ENCODE results near the gene IFITM5.

IFITM5 gene

DNA sequence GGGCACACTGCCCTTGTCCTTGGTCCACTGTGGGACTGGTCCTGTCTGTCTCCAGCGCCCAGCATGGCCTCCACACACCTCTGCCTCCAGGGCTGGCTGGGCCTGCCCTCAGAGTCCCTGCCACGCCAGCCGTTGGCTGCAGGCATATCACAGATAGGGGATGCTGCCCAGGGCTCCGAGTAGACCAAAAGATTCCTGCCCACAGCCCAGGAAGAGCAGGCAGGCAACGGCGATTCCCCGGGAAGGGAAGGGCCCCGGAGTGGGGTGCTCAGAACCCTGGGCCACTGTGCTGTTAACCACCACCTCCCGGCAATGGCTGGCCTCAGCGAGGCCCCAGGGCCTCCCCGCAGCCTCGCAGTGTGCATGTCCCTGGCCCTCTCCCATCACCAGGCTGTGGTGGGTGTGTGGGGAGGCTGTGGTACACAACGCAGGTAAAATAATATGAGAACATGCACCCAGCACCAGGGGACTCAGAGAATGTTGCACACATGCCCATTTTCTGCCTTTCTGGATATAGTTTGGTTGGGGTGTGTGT, 2.2 kb downstream of the IFITM5 start:
- no peaks in the 10 kb centered on the region for H3K27me3 Mint-ChIP-seq
- DNase-seq, result peak; percentile 32
- H3K4me1 Mint-ChIP-seq (ENCODE audit: low read depth), result peaks cover 6% of the 10 kb centered on the region
- peaks cover 8% of the 10 kb centered on the region for H3K36me3 Mint-ChIP-seq (ENCODE audit: low read depth)
- H3K27ac Mint-ChIP-seq, result no peak overlapping the region
- H3K4me3 Mint-ChIP-seq, result no peak overlapping the region
- no peaks in the 10 kb centered on the region for H3K9me3 Mint-ChIP-seq

DNA sequence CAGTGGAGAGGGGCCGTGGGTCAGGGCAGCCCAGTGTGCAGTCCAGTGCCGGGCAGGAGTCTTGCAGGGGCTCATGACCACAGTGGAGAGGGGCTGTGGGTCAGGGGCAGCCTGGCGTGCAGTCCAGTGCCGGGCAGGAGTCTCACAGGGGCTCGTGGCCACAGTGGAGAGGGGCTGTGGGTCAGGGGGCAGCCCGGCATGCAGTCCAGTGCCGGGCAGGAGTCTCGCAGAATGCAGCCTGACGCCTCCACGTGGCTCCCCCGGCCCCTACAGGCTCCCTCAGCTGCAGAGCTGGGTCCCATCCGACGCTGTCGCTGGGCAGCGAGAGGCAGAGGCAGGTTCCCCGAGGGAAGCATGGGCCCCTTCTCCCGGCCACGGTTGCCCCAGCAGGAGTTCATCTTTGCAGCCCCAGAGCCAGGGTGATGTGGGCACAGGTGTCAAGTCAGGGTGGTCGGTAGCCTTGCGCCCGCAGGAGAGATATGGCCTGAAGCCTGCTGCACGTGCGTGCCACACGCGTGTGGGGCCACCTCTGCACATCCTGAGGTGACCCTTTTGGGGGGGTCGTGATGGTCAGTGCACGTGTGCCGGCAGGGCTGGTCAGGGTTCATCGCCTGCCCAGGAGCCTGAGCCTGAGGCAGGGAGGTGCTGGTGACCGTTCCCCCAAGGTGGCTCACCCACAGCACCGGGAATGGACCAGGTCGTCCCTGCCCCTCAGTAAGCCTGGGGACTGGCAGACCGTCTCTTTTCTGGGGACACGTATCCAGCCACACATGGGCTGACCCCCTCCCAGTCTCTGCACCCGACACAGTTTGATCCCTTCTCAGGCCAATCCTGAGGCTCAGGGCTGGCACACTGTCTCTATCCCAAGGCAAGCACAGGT, 2.9 kb downstream of the IFITM5 start:
- Mint-ChIP-seq H3K27ac (no peak overlapping the region), H3K4me1 (ENCODE audit: low read depth) (peaks cover 6% of the 10 kb centered on the region)

DNA sequence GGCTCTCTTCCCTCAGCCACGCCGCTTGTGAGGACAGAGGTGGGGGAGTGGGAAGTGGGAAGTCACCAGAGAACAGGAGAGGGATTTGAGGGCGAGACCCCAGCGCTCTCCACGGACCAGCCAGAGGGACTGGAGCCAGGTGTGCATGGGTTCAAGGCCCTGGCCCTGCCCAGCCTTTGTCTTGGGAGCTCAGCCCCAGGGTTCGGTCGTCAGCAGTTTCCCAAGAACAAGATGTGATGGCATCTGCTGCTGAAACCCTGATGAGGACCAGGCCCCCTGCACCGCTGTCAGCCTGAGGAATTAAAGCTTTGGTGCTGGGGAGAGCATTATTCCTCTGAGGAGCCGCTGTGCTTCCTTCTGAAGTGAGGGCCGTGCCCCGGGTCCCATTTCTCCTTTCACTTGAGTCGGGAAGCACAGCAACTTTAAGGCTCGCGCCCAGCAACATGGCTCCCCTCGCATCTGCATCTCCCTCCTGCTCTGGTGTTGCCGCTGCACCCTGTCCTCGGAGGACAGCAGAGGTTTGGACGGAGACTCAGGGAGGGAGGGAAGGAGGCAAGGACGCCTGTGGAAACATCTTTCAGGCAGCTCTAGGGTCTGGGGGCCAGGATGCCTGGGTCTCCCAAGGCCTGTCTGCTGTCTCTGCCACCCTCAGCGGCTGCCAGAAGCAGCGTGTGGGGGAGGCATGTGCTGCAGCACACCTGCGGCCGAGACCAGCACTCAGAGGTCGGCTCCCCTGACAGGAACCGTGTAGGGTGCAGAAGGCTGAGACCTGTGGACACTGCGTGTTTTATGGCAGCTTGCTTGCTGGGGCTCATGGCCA, 3.8 kb downstream of the IFITM5 start:
- Mint-ChIP-seq H3K27ac (no peak overlapping the region), H3K27me3 (no peaks in the 10 kb centered on the region), H3K9me3 (no peaks in the 10 kb centered on the region), H3K4me1 (ENCODE audit: low read depth) (peaks cover 6% of the 10 kb centered on the region), H3K36me3 (ENCODE audit: low read depth) (peaks cover 13% of the 10 kb centered on the region), H3K4me3 (no peak overlapping the region)
- DNase-seq, result peak; percentile 26

More for the DNA sequence above, 2.9 kb downstream of the IFITM5 start:
- no peak overlapping the region for H3K4me3 Mint-ChIP-seq
- no peaks in the 10 kb centered on the region for H3K9me3 Mint-ChIP-seq
- peak; percentile 28 for DNase-seq
- H3K36me3 Mint-ChIP-seq (ENCODE audit: low read depth), result peaks cover 10% of the 10 kb centered on the region
- H3K27me3 Mint-ChIP-seq, result no peaks in the 10 kb centered on the region

DNA sequence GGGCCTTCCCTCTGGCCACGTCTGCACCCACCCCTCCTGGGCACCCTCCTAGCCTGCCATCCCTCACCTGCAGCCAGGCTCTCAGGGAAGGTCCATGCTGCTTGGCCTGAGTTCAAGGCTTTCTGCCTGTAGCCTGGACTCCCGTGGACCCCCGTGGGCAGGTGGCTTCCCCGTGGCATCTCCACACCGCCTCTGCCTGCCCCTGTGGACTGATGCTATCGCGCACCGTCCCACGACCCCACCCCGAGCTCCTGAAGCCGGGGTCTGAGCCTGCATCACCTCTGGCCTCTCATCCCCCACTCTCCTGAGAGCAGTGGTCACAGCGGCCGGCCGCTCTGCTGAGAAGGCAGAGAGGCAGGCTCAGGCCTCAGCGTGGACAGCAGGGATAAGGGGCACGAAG, 4.5 kb downstream of the IFITM5 start:
- no peaks in the 10 kb centered on the region for H3K27me3 Mint-ChIP-seq
- H3K9me3 Mint-ChIP-seq, result no peaks in the 10 kb centered on the region
- peaks cover 13% of the 10 kb centered on the region for H3K36me3 Mint-ChIP-seq (ENCODE audit: low read depth)
- H3K27ac Mint-ChIP-seq, result no peak overlapping the region
- no peak overlapping the region for H3K4me3 Mint-ChIP-seq
- H3K4me1 Mint-ChIP-seq (ENCODE audit: low read depth), result peaks cover 9% of the 10 kb centered on the region
- no peak for DNase-seq

DNA sequence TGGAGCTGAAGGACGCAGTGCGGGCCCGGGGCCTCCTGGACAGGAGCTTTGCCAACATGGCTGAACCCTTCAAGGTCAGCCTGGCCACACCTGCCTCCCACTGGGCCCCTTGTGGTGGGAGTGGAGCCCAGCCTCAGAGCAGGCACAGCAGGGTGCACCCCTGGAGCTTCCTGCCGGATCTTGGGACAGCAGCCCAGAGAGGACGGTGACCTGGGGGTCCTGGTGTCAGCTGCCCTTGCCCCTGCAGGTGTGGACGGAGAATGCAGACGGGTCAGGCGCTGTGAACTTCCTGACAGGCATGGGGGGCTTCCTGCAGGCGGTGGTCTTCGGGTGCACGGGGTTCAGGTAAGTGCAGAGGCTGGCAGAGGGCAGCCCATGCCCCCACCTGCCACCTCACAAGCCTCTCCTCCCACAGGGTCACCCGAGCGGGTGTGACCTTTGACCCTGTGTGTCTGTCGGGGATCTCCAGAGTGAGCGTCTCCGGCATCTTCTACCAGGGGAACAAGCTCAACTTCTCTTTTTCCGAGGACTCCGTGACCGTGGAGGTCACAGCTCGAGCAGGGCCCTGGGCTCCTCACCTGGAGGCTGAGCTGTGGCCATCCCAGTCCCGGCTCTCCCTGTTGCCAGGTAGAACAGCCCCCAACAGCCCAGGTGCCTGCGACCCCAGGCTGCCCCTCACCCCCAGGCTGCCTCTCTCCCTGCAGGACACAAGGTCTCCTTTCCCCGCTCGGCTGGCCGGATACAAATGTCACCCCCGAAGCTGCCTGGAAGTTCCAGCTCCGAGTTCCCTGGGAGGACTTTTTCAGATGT, 5.3 kb downstream of the IFITM5 start:
- peak; percentile 29 for DNase-seq
- H3K27ac Mint-ChIP-seq, result no peak overlapping the region
- no peaks in the 10 kb centered on the region for H3K9me3 Mint-ChIP-seq
- H3K36me3 Mint-ChIP-seq (ENCODE audit: low read depth), result peaks cover 13% of the 10 kb centered on the region
- H3K4me1 Mint-ChIP-seq (ENCODE audit: low read depth), result peaks cover 12% of the 10 kb centered on the region
- H3K4me3 Mint-ChIP-seq, result no peak overlapping the region
- no peaks in the 10 kb centered on the region for H3K27me3 Mint-ChIP-seq

DNA sequence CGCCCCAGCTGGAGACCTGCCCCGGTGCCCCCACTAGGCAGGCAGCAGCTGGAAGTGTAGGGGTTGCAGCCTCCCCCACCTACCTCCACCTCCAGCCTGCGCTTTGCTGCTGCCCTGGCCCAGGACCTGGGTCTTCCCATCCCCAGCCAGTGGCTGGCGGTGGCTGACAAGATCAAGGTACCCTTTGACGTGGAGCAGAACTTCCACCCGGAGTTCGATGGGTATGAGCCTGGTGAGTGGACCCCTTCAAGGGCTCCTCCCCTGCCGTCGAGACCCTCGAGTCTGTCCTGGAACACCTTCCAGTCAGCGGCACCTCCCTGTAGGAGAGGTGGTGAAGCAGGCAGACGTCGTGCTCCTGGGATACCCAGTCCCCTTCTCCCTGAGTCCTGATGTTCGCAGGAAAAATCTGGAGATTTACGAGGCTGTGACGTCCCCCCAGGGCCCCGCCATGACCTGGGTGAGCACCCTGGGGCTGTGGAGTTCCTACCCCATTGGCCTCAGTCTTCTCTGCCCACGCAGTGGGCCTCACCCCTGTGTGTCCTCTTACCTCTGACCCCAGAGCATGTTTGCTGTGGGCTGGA, 6.0 kb downstream of the IFITM5 start:
- peak; percentile 27 for DNase-seq
- Mint-ChIP-seq H3K9me3 (no peaks in the 10 kb centered on the region), H3K27me3 (no peaks in the 10 kb centered on the region), H3K4me3 (no peak overlapping the region), H3K4me1 (ENCODE audit: low read depth) (peaks cover 13% of the 10 kb centered on the region), H3K27ac (no peak overlapping the region), H3K36me3 (ENCODE audit: low read depth) (peaks cover 13% of the 10 kb centered on the region)

DNA sequence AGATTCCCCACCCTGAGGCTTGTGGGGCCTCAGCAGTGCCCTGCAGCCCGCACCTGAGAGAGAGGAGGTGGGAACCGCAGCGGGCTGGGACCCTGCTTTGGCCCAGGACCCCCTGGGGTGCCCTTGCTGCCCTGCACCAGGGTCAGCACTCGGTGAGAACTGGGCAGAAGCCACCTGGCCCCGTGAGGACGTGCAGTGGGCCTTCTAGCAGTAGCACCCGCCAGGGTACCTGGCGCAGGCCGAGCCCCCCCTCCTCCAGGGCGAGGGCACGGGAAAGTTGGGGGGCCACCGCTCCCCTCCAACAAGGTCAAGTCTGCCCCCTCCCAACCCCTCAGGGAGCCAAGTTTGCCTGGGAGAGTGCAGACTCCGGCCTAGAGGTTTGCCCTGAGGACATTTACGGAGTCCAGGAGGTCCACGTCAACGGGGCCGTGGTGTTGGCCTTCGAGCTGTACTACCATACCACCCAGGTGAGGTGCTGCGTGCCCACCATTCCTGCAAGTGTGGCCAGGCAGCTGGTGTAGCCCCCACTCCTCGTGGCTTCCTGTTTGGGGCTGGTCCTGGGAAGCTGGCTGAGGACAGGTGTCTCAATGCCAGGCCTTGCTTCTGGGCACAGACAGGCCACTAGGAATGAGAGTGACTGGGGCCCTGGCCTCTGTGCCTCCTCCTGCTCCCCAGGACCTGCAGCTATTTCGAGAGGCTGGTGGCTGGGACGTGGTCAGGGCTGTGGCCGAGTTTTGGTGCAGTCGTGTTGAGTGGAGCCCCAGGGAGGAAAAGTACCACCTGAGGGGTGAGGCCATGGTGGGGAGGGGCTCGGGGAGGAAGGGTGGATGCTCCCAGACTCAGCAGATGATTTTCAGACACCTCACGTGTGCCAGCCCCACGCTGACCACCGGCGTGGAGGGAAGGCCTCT, 6.9 kb downstream of the IFITM5 start:
- Mint-ChIP-seq H3K9me3 (no peaks in the 10 kb centered on the region), H3K4me1 (ENCODE audit: low read depth) (peaks cover 19% of the 10 kb centered on the region), H3K36me3 (ENCODE audit: low read depth) (peaks cover 15% of the 10 kb centered on the region), H3K27ac (no peak overlapping the region), H3K27me3 (peaks cover 5% of the 10 kb centered on the region), H3K4me3 (no peak overlapping the region)
- DNase-seq, result peak; percentile 31

DNA sequence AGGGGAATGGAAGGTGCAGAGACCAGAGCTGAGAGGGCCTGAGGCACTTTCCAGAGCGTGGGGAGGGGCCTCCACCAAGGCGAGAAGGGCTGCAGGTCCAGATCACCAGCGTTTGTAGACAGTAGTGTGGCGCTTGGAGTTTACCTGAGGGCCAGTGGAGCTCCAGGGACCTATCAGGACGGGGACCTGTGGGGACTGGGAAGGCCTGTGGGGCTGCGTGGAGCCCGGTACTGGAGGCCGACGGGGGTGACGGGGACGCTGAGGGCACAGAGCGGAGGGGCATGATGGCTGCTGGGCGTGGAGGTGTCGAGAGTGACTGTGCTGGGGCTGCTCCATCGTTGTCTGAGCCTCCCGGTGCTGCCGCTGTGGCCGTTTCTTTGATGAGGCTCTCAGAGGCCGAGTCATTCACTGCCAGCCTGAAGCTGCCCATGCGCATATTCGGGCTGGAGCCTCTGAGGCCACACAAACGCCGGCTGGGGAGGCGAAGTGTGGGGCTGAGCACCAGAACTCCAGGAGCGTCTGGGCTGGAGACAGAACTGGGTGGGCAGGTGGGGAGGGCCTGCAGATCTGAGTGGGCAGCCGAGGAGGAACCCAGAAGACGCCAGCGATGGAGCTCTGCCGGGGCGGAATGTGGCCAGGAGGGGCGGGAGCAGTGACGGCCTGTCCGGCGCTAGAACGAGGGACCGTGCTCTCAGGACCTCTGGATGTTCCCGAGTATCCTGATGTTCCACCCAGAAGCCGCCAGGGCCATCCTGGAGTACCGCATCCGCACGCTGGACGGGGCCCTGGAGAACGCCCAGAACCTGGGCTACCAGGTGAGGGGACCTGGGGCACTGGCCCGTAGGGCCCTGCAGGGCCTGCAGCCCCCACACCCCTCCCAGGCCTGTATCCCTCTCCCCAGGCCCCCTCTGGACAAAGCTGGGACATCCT, 7.8 kb downstream of the IFITM5 start:
- H3K27ac Mint-ChIP-seq, result peak overlapping the region; percentile 12
- H3K4me3 Mint-ChIP-seq, result no peak overlapping the region
- H3K9me3 Mint-ChIP-seq, result no peaks in the 10 kb centered on the region
- peaks cover 22% of the 10 kb centered on the region for H3K4me1 Mint-ChIP-seq (ENCODE audit: low read depth)
- DNase-seq, result peak; percentile 24
- peaks cover 8% of the 10 kb centered on the region for H3K27me3 Mint-ChIP-seq
- peaks cover 15% of the 10 kb centered on the region for H3K36me3 Mint-ChIP-seq (ENCODE audit: low read depth)

DNA sequence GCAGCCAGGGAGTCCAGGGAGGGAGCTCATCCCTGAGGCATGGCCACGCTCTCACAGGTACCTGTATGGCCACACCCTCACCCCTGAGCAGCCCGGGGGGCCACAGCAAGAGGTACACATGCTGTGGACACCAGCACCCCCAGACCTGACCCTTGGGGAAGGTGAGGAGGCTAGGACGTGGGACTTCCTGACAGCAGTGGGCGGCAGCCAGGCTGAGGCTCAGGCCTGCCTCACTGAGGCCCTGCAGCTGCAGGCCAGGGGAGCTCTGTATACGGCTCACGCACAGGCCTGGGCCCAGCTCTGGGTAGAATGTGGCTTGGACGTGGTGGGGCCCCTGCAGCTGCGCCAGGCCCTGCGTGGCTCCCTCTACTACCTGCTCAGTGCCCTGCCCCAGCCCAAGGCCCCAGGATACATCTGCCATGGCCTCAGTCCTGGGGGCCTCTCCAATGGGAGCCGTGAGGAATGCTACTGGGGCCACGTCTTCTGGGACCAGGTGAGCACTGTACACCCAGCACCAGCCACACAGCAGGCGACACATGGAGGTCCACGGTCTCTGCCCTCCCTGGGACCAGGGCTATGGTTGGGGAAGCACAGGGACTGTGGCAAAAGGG, 8.6 kb downstream of the IFITM5 start:
- Mint-ChIP-seq H3K27ac (no peak overlapping the region), H3K4me1 (ENCODE audit: low read depth) (peaks cover 22% of the 10 kb centered on the region), H3K4me3 (peak overlapping the region; percentile 31), H3K36me3 (ENCODE audit: low read depth) (peaks cover 15% of the 10 kb centered on the region), H3K27me3 (peaks cover 8% of the 10 kb centered on the region), H3K9me3 (no peaks in the 10 kb centered on the region)
- DNase-seq, result peak; percentile 33

DNA sequence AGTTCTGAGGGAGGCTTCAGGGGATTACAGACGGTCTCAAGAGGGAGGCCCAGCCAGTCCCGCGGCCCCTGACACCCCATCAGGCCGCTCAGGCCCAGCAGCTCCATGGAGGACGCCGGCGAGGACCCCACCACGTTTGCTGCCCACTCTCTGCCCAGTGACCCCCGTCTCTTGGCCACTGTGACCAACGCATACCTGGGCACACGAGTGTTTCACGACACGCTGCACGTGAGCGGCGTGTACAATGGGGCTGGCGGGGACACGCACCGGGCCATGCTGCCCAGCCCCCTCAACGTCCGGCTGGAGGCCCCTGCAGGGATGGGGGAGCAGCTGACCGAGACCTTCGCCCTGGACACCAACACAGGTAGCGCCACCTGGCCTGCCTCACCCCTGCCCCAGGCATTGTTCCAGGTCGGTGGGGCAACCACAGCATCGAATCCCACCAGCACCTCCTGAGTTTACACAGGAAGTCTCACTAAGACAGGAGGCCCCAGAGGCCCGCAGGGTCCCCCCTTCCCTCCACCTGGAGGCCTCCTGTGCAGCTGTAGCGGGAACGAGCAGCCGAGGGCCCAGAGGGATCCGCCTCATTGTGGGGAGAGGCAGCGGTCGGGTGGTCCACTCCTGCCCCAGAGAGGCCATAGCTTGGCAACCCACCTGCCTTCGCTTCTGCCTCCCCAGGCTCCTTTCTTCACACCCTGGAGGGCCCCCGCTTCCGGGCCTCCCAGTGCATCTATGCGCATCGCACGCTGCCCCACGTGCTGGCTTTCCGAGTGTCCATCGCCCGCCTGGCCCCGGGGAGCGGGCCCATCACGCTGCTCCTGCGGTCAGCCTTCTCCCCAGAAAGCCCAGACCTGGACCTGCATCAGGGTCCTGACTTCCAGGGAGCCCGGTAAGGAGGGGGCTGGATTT, 9.4 kb downstream of the IFITM5 start:
- Mint-ChIP-seq H3K36me3 (ENCODE audit: low read depth) (peaks cover 15% of the 10 kb centered on the region), H3K27me3 (peaks cover 8% of the 10 kb centered on the region), H3K9me3 (no peaks in the 10 kb centered on the region), H3K4me3 (peak overlapping the region; percentile 66), H3K4me1 (ENCODE audit: low read depth) (peaks cover 22% of the 10 kb centered on the region), H3K27ac (no peak overlapping the region)
- DNase-seq, result peak; percentile 43

DNA sequence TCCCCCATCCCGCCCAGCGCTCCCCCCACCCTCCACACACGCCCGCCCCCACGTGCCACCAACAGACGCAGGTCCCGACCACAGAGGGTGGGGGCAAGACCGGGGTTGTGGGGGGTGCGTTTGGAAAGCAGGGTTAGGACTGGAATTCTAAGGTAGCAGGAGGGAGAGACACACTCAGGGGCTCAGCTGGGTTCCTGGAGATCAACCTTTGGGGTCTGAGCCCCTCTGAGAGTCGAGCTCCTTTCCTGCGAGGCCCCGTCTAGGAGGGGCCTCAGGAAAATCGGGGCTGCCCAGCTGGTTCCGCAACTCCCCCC, 10.0 kb downstream of the IFITM5 start:
- Mint-ChIP-seq H3K27me3 (peaks cover 8% of the 10 kb centered on the region), H3K36me3 (ENCODE audit: low read depth) (peaks cover 13% of the 10 kb centered on the region), H3K4me1 (ENCODE audit: low read depth) (peaks cover 22% of the 10 kb centered on the region), H3K9me3 (no peaks in the 10 kb centered on the region), H3K4me3 (peak overlapping the region; percentile 66), H3K27ac (no peak overlapping the region)
- peak; percentile 42 for DNase-seq

All from activated T-cell treated with anti-CD3 and anti-CD28 coated beads, Interleukin-2, amount 50 U/mL, for 24 hours (primary cell).